IMR-90 (cell line): ENCODE measurements around the gene SERPINA12. TPM values are rescaled to one million over a fixed set of nuclear protein-coding genes. Genes with fewer than 3 reads are reported as not detected.

Source experiments
- ATAC-seq: fragments of 200-7000 bp; cut with Tn5 transposase; 2 replicates; pipeline ENCODE4 v1.9.1; 2020; ENCODE audit warnings: low read depth, mild to moderate bottlenecking, moderate library complexity
- BruUV-seq: library from RNA; stranded (reverse); fragments of 400-500 nt; replicated peaks from 2 replicates; lab custom pipeline; 2021; lab: Mats Ljungman, UMichigan
- CTCF ChIA-PET: fragments of 300-600 bp; formaldehyde crosslinking; extraction: SDS; loops from one replicate; lab custom pipeline; 2021; ENCODE audit warnings: antibody characterized with exemption; lab: Yijun Ruan, JAX
- POLR2A ChIA-PET: fragments of 300-600 bp; sonication (Branson Sonifier 250); formaldehyde crosslinking; loops from one replicate; lab custom pipeline; 2022; ENCODE audit warnings: antibody characterized with exemption; ENCODE audit not compliant: unreplicated experiment; lab: Charles Lee
- DNase-seq: peaks from one replicate; pipeline ENCODE4 v3.0.0; 2013
- H2AFZ ChIP-seq: replicated peaks from 2 replicates; pipeline ENCODE3; 2013; ENCODE audit warnings: low read length, mild to moderate bottlenecking; ENCODE audit not compliant: poor library complexity
- H2AK5ac ChIP-seq: 2 replicates; pipeline ENCODE4 v1.6.1; 2013; ENCODE audit warnings: low read depth, low read length, inconsistent platforms
- H2AK9ac ChIP-seq: replicated peaks from 2 replicates; pipeline ENCODE3; 2013; ENCODE audit warnings: mild to moderate bottlenecking, low read depth, low read length, moderate library complexity; ENCODE audit not compliant: poor library complexity
- H2BK120ac ChIP-seq: 2 replicates; pipeline ENCODE4 v1.6.1; 2013; ENCODE audit warnings: low read depth, low read length, inconsistent platforms
- H2BK15ac ChIP-seq: 3 replicates; pipeline ENCODE4 v1.6.1; 2013; ENCODE audit warnings: low read depth, low read length, inconsistent platforms
- H2BK20ac ChIP-seq: 2 replicates; pipeline ENCODE4 v1.6.1; 2013; ENCODE audit warnings: low read depth, mild to moderate bottlenecking, inconsistent platforms, low read length, moderate library complexity
- H2BK5ac ChIP-seq: 2 replicates; pipeline ENCODE4 v1.6.1; 2013; ENCODE audit warnings: mild to moderate bottlenecking, low read depth, low read length, inconsistent platforms; ENCODE audit not compliant: poor library complexity, severe bottlenecking
- H3K14ac ChIP-seq: replicated peaks from 2 replicates; pipeline ENCODE4 v1.6.1; 2013; ENCODE audit warnings: low read depth, low read length, inconsistent platforms
- H3K18ac ChIP-seq: 2 replicates; pipeline ENCODE4 v1.6.1; 2013; ENCODE audit warnings: low read depth, low read length, control low read depth
- H3K23ac ChIP-seq: 2 replicates; pipeline ENCODE4 v1.6.1; 2013; ENCODE audit warnings: low read depth, low read length, inconsistent platforms
- H3K27ac ChIP-seq: 2 replicates; pipeline ENCODE4 v1.5.1; 2013; ENCODE audit warnings: mild to moderate bottlenecking, control low read depth, low read length; ENCODE audit not compliant: insufficient read depth
- H3K27me3 ChIP-seq: 2 replicates; pipeline ENCODE4 v1.6.1; 2013; ENCODE audit warnings: low read length; ENCODE audit not compliant: control insufficient read depth, insufficient read depth
- H3K36me3 ChIP-seq: 2 replicates; pipeline ENCODE4 v1.6.1; 2013; ENCODE audit warnings: low read length, mixed read lengths; ENCODE audit not compliant: control insufficient read depth, insufficient read depth
- H3K4ac ChIP-seq: 2 replicates; pipeline ENCODE4 v1.6.1; 2013; ENCODE audit warnings: low read depth, low read length, inconsistent platforms
- H3K4me1 ChIP-seq: 2 replicates; pipeline ENCODE4 v1.6.1; 2013; ENCODE audit warnings: low read length, mixed read lengths; ENCODE audit not compliant: control insufficient read depth, insufficient read depth
- H3K4me2 ChIP-seq: 2 replicates; pipeline ENCODE4 v1.6.1; 2013; ENCODE audit warnings: low read depth, mild to moderate bottlenecking, control low read depth, low read length, moderate library complexity
- H3K4me3 ChIP-seq: 2 replicates; pipeline ENCODE4 v1.5.1; 2013; ENCODE audit warnings: low read depth, mild to moderate bottlenecking, control low read depth, low read length, moderate library complexity; ENCODE audit not compliant: insufficient read depth
- H3K56ac ChIP-seq: 2 replicates; pipeline ENCODE4 v1.6.1; 2013; ENCODE audit warnings: low read length, inconsistent platforms; ENCODE audit not compliant: insufficient read depth; ENCODE audit errors: extremely low read depth
- H3K79me1 ChIP-seq, 2 experiments: 2 replicates each; pipeline ENCODE4 v1.6.1; 2013; ENCODE audit warnings: low read length in 2 of 2, inconsistent platforms in 1 of 2, low read depth in 1 of 2
- H3K9ac ChIP-seq: 2 replicates; pipeline ENCODE4 v1.6.1; 2013; ENCODE audit warnings: low read depth, low read length, control low read depth
- H3K9me1 ChIP-seq: 2 replicates; pipeline ENCODE4 v1.6.1; 2013; ENCODE audit warnings: low read length, inconsistent platforms; ENCODE audit not compliant: insufficient read depth
- H3K9me3 ChIP-seq: 2 replicates; pipeline ENCODE4 v1.6.1; 2013; ENCODE audit warnings: low read length; ENCODE audit not compliant: control insufficient read depth, insufficient read depth
- H4K20me1 ChIP-seq: 2 replicates; pipeline ENCODE4 v1.6.1; 2013; ENCODE audit warnings: low read length, inconsistent platforms; ENCODE audit not compliant: insufficient read depth
- H4K5ac ChIP-seq: 2 replicates; pipeline ENCODE4 v1.6.1; 2013; ENCODE audit warnings: mild to moderate bottlenecking, low read depth, low read length, control low read depth
- H4K8ac ChIP-seq, 2 experiments: 2 replicates each; pipeline ENCODE4 v1.6.1; 2013; ENCODE audit warnings: low read depth in 2 of 2, low read length in 2 of 2, control low read depth in 1 of 2, inconsistent platforms in 1 of 2
- H4K91ac ChIP-seq: 2 replicates; pipeline ENCODE4 v1.6.1; 2013; ENCODE audit warnings: low read depth, low read length, inconsistent platforms; ENCODE audit not compliant: insufficient read depth
- CHD1 ChIP-seq: IDR thresholded peaks from 2 replicates; pipeline ENCODE4 v1.6.1; 2012; ENCODE audit warnings: low read depth, low read length, improper control_type of control experiment
- POLR2A ChIP-seq: IDR thresholded peaks from 2 replicates; pipeline ENCODE4 v1.6.1; 2012; ENCODE audit warnings: mild to moderate bottlenecking, low read depth, low read length
- RFX5 ChIP-seq: IDR thresholded peaks from 2 replicates; pipeline ENCODE4 v1.8.0; 2012; ENCODE audit warnings: low read depth, mild to moderate bottlenecking, low read length, moderate library complexity
- WGBS, 2 experiments: methylation state at CpG; one replicate each; pipeline versions ENCODE4 v1.1.5 to v1.1.7; 2013; ENCODE audit warnings: missing lambda C conversion rate in 2 of 2; ENCODE audit not compliant: insufficient read length in 1 of 2; ENCODE audit errors: extremely low coverage in 2 of 2; 5-methylcytosine and 5-hydroxymethylcytosine counted together
- dilution Hi-C: fragments of 300-500 bp; cut with HindIII; formaldehyde crosslinking; loops from one replicate; pipeline ENCODE4 v1.14.3; 2018; ENCODE audit warnings: low sequenced_read_pairs; ENCODE audit not compliant: unreplicated experiment
- in situ Hi-C: fragments of 300-500 bp; cut with MboI; formaldehyde crosslinking; loops from 3 replicates; pipeline ENCODE4 v1.14.3; 2019; ENCODE audit warnings: low sequenced_read_pairs, inconsistent platforms, mixed read lengths
- intact Hi-C: fragments of 100-400 bp; cut with micrococcal nuclease; formaldehyde crosslinking; loops from 2 replicates; pipeline ENCODE4 v1.10.0; 2022
- polyA plus RNA-seq, 3 experiments: library from polyadenylated mRNA; depleted of rRNA; stranded (reverse); fragments of >200 nt; gene quantifications; 2 replicates each; pipeline ENCODE4 v1.2.3, GENCODE V29; 2012; ENCODE audit warnings: low replicate concordance in 1 of 3
- total RNA-seq: library from RNA; depleted of rRNA; stranded (reverse); fragments of >200 nt; gene quantifications from 2 replicates; pipeline ENCODE4 v1.2.3, GENCODE V29; 2012

The SERPINA12 gene
- total and polyA plus RNA-seq, 2 of the 4 experiments (the other 2 are of a cell fraction): not detected

DNA sequence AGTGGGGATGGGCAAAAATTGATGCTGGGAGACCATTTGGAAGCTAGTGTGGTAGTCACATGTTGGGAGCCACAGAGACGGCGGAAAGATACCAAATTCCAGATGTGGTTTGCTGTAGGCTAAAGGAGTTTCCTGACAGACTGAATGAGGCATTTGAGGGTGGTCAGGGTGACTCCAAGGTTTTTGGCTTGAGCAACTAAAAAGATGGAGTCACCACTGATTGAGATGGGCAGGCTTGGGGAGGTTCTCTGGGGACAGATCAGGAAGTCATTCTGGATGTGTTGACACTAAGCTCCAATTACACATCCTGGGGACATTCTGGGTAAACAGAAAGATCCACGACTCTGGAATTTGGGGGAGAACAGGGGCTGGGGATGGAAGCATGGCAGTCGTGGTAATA is 17.8 kb downstream of the SERPINA12 start:
- H3K56ac ChIP-seq: no peak overlapping the region
- dilution Hi-C loops: no loop called here
- no peak overlapping the region for H3K9ac ChIP-seq
- H3K9me3 ChIP-seq: no peaks in the 10 kb centered on the region
- no peak overlapping the region for H3K23ac ChIP-seq
- H2BK20ac ChIP-seq: no peak overlapping the region
- H3K4ac ChIP-seq: no peak overlapping the region
- ATAC-seq: no peak
- ChIA-PET POLR2A (no interaction called here), CTCF (no interaction called here)
- no peaks in the 10 kb centered on the region for H3K36me3 ChIP-seq
- H3K4me3 ChIP-seq: no peak overlapping the region
- intact Hi-C loops: no loop called here
- H2BK15ac ChIP-seq: no peak overlapping the region
- H3K79me1 ChIP-seq: no peaks in the 10 kb centered on the region
- H3K9me1 ChIP-seq: no peaks in the 10 kb centered on the region
- no peak overlapping the region for H2AFZ ChIP-seq
- H3K27me3 ChIP-seq: peaks cover 12% of the 10 kb centered on the region
- no peak overlapping the region for H2AK9ac ChIP-seq
- H3K4me1 ChIP-seq: no peaks in the 10 kb centered on the region
- no peak overlapping the region for H4K5ac ChIP-seq
- no peak overlapping the region for H4K8ac ChIP-seq
- H2BK5ac ChIP-seq: no peak overlapping the region
- WGBS, 2 experiments: 27% methylated on average over 4 of the region's 4 CpGs; no CpG with 5 or more reads in 1 of the 2 experiments
- H2AK5ac ChIP-seq: no peak overlapping the region
- no peak for DNase-seq
- no peak overlapping the region for H3K14ac ChIP-seq
- H2BK120ac ChIP-seq: no peak overlapping the region
- H4K20me1 ChIP-seq: no peaks in the 10 kb centered on the region
- no peak overlapping the region for H3K27ac ChIP-seq
- no peak overlapping the region for H4K91ac ChIP-seq
- TF ChIP-seq RFX5 (no peak), POLR2A (no peak), CHD1 (no peak)
- no peak overlapping the region for H3K4me2 ChIP-seq
- in situ Hi-C loops: no loop called here
- no TSS peak for BruUV-seq
- no peak overlapping the region for H3K18ac ChIP-seq
